Astrocyte (in vitro differentiated cells and primary cell): ENCODE measurements around the gene ZFR2. TPM values are rescaled to one million over a fixed set of nuclear protein-coding genes. Genes with fewer than 3 reads are reported as not detected.
A peak's percentile ranks its signal among the peaks of the same experiment; 100 is the strongest.

Experiments
- DNase-seq: peaks from one replicate; pipeline ENCODE4 v3.0.0-alpha.2; 2010; ENCODE audit warnings: low read depth
- FAIRE-seq: peaks from 2 replicates; lab custom pipeline; 2011; peaks lifted over from hg19 to GRCh38; lab: Jason Lieb, UNC
- H2AFZ ChIP-seq: 2 replicates; pipeline ENCODE4 v1.6.0; 2012; ENCODE audit warnings: low read depth, low read length, inconsistent platforms
- H3K27ac ChIP-seq: 2 replicates; pipeline ENCODE4 v1.5.1; 2011; ENCODE audit warnings: low read depth, low read length, inconsistent platforms
- H3K27me3 ChIP-seq: 2 replicates; pipeline ENCODE4 v1.6.0; 2011; ENCODE audit warnings: low read length, inconsistent platforms; ENCODE audit not compliant: insufficient read depth
- H3K36me3 ChIP-seq: 2 replicates; pipeline ENCODE4 v1.5.1; 2011; ENCODE audit warnings: low read length, inconsistent platforms; ENCODE audit not compliant: insufficient read depth
- H3K4me1 ChIP-seq: 2 replicates; pipeline ENCODE4 v1.5.1; 2011; ENCODE audit warnings: low read length, inconsistent platforms; ENCODE audit not compliant: insufficient read depth
- H3K4me2 ChIP-seq: 2 replicates; pipeline ENCODE4 v1.6.0; 2012; ENCODE audit warnings: low read length, inconsistent platforms
- H3K4me3 ChIP-seq: 2 replicates; pipeline ENCODE4 v1.5.1; 2011; ENCODE audit warnings: low read depth, mild to moderate bottlenecking, low read length, inconsistent platforms; ENCODE audit not compliant: insufficient read depth
- H3K79me2 ChIP-seq: 2 replicates; pipeline ENCODE4 v1.6.0; 2012; ENCODE audit warnings: mild to moderate bottlenecking, low read length, inconsistent platforms; ENCODE audit not compliant: insufficient read depth
- H3K9ac ChIP-seq: 2 replicates; pipeline ENCODE4 v1.6.0; 2012; ENCODE audit warnings: mild to moderate bottlenecking, low read length, inconsistent platforms
- H3K9me3 ChIP-seq: 2 replicates; pipeline ENCODE4 v1.5.1; 2012; ENCODE audit warnings: low read depth, mild to moderate bottlenecking, low read length, inconsistent platforms; ENCODE audit not compliant: insufficient read depth
- H4K20me1 ChIP-seq: 2 replicates; pipeline ENCODE4 v1.6.0; 2012; ENCODE audit warnings: low read length, inconsistent platforms; ENCODE audit not compliant: insufficient read depth
- H3K27ac Mint-ChIP-seq: one replicate; pipeline ENCODE4 v1.8.0; 2021; ENCODE audit warnings: mild to moderate bottlenecking, mixed read lengths; ENCODE audit not compliant: unreplicated experiment
- H3K27me3 Mint-ChIP-seq: one replicate; pipeline ENCODE4 v1.8.0; 2021; ENCODE audit warnings: low read depth, mixed read lengths; ENCODE audit not compliant: unreplicated experiment
- H3K36me3 Mint-ChIP-seq: one replicate; pipeline ENCODE4 v1.8.0; 2021; ENCODE audit warnings: low read depth, mixed read lengths; ENCODE audit not compliant: unreplicated experiment
- H3K4me1 Mint-ChIP-seq: one replicate; pipeline ENCODE4 v1.8.0; 2021; ENCODE audit warnings: low read depth, mixed read lengths; ENCODE audit not compliant: unreplicated experiment
- H3K4me3 Mint-ChIP-seq: one replicate; pipeline ENCODE4 v1.8.0; 2021; ENCODE audit warnings: mild to moderate bottlenecking, moderate library complexity, mixed read lengths; ENCODE audit not compliant: unreplicated experiment
- H3K9me3 Mint-ChIP-seq: one replicate; pipeline ENCODE4 v1.8.0; 2021; ENCODE audit warnings: mild to moderate bottlenecking, mixed read lengths; ENCODE audit not compliant: unreplicated experiment
- CTCF ChIP-seq: IDR thresholded peaks from 2 replicates; pipeline ENCODE4 v1.5.1; 2011; ENCODE audit warnings: low read depth, mild to moderate bottlenecking, inconsistent platforms, low read length, moderate library complexity; ENCODE audit not compliant: insufficient read depth
- EZH2 ChIP-seq: IDR thresholded peaks from 2 replicates; pipeline ENCODE4 v1.6.1; 2012; ENCODE audit warnings: mild to moderate bottlenecking, low read length, inconsistent platforms; ENCODE audit not compliant: insufficient read depth
- total RNA-seq: library from RNA; stranded (reverse); gene quantifications from 2 replicates; pipeline ENCODE4 v1.2.1, GENCODE V29; 2021

Gene ZFR2
- total RNA-seq, 1 donor from 2014 or later: 2.0 TPM

DNA sequence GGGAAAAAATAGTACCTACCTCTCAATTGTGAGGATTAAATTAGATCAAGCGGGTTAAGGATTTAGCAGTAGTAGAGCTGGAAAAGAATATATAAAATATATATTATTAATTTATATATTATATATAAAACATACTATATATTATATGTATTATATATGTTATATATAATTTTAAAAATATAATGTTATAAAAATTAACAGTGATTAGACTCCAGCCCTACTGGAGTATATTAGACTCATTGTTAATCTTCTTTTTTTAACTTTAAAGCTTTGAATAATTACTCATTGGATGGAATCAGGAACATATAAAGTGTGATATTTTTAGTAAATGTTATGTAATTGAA lies 106.7 kb downstream of the ZFR2 start:
- H3K27me3 Mint-ChIP-seq: no peaks in the 10 kb centered on the region
- Histone ChIP-seq H3K4me1 (peaks cover 9% of the 10 kb centered on the region), H3K9me3 (no peaks in the 10 kb centered on the region), H3K27me3 (no peaks in the 10 kb centered on the region), H3K4me2 (peak overlapping the region; percentile 98), H3K36me3 (no peaks in the 10 kb centered on the region), H3K9ac (peak overlapping the region; percentile 95), H4K20me1 (peaks cover 7% of the 10 kb centered on the region), H3K79me2 (peaks cover 30% of the 10 kb centered on the region), H3K27ac (peak overlapping the region; percentile 99), H2AFZ (no peak overlapping the region), H3K4me3 (peak overlapping the region; percentile 75)
- TF ChIP-seq CTCF (no peak), EZH2 (no peak)
- no peaks in the 10 kb centered on the region for H3K9me3 Mint-ChIP-seq
- H3K27ac Mint-ChIP-seq: peak overlapping the region; percentile 97
- FAIRE-seq (no peak), DNase-seq (no peak)
- H3K4me3 Mint-ChIP-seq: peak overlapping the region; percentile 95
- no peaks in the 10 kb centered on the region for H3K36me3 Mint-ChIP-seq
- H3K4me1 Mint-ChIP-seq: no peaks in the 10 kb centered on the region

- H3K4me3 ChIP-seq: peak within 1 kb of the TSS; percentile 85
- peak within 1 kb of the TSS; percentile 99 for H3K27ac ChIP-seq
- peak within 1 kb of the TSS; percentile 95 for H3K9ac ChIP-seq
- peaks cover 7% of the 10 kb centered on the region for H4K20me1 ChIP-seq
- peak within 1 kb of the TSS; percentile 97 for H2AFZ ChIP-seq
- Mint-ChIP-seq H3K27me3 (no peaks in the 10 kb centered on the region), H3K36me3 (no peaks in the 10 kb centered on the region), H3K4me1 (no peaks in the 10 kb centered on the region), H3K4me3 (peak within 1 kb of the TSS; percentile 95), H3K27ac (peak within 1 kb of the TSS; percentile 97), H3K9me3 (no peaks in the 10 kb centered on the region)
- TF ChIP-seq CTCF (peak; percentile 48), EZH2 (no peak)
- no peaks in the 10 kb centered on the region for H3K36me3 ChIP-seq
- no peaks in the 10 kb centered on the region for H3K27me3 ChIP-seq
- peaks cover 30% of the 10 kb centered on the region for H3K79me2 ChIP-seq
- no peak for FAIRE-seq
- H3K4me2 ChIP-seq: peak within 1 kb of the TSS; percentile 98
- H3K4me1 ChIP-seq: peaks cover 9% of the 10 kb centered on the region
- peak; percentile 51 for DNase-seq
- H3K9me3 ChIP-seq: no peaks in the 10 kb centered on the region
Observed at GRCh38 chr19:3761382-3762129, 107.3 kb downstream of the ZFR2 start, which contains the start of gene APBA3. Gene APBA3 (minus strand): TSS chr19:3761692. CDS start chr19:3760264, 1,428 bp downstream.

GRCh38 chr19:3760871-3761361 lies 107.9 kb downstream of the ZFR2 start:
- Histone ChIP-seq H2AFZ (peak overlapping the region; percentile 97), H3K27me3 (no peaks in the 10 kb centered on the region), H3K9me3 (no peaks in the 10 kb centered on the region), H3K4me1 (peaks cover 9% of the 10 kb centered on the region), H4K20me1 (peaks cover 7% of the 10 kb centered on the region), H3K4me3 (peak overlapping the region; percentile 85), H3K9ac (peak overlapping the region; percentile 94), H3K27ac (peak overlapping the region; percentile 72), H3K4me2 (peak overlapping the region; percentile 98), H3K79me2 (peaks cover 30% of the 10 kb centered on the region), H3K36me3 (no peaks in the 10 kb centered on the region)
- Mint-ChIP-seq H3K4me3 (peak overlapping the region; percentile 95), H3K4me1 (no peaks in the 10 kb centered on the region), H3K9me3 (no peaks in the 10 kb centered on the region), H3K27me3 (no peaks in the 10 kb centered on the region), H3K36me3 (no peaks in the 10 kb centered on the region), H3K27ac (peak overlapping the region; percentile 86)
- TF ChIP-seq CTCF (no peak), EZH2 (no peak)
- DNase-seq (no peak), FAIRE-seq (no peak)
